Middle frontal gyrus (tissue), 1 donor: ENCODE results near the gene KDSR.
"Not testable (repeated sequence)": the region's sequence is repeated elsewhere in the genome, so short reads cannot be mapped to it uniquely, and the experiment has no call there.

ENCODE experiments used
- DNase-seq: peaks from one replicate; pipeline ENCODE4 v3.0.0-alpha.2; 2015; ENCODE audit warnings: low spot score; ENCODE audit errors: extremely low spot score

Gene KDSR

DNA sequence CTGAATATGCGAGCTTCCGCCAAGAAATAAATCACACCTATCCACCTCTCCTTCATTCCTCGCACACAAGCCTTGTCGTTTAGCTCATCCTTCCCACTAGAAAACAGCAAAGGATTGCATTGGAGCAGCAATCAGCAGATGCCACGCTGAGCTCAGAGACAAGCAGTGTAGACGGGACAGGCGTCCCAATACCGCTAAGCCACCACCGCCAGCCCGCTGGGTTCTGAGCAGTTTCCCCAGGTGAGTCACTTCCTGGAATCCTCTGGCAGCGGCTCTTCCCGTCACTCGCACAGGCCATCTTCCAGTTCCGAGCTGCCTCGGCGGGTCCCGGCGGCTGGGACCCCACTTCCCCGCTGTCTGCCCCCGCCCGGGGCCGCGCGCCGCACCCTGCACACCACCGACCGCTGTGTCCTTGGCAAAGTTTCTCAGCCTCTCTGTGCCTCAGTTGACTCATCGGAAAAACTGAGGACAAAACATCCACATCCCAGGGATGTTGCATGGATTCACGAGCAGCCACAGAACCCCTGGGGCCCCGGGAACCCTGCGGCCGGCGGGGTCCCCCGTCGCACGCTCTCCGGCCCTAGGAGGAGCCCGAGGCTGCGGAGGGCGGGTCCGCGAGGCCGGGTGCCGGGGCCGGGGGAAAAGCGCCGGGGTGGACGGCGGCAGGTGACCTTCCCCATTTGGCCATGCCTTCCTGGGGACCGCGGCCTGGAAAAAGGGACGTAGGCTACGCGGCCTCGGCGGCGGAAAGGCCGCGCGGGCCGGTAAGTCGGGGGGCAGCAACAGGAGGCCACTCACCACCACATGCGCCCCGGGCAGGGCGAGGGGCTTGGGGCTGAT, 573 bp downstream of the KDSR start:
- DNase-seq, result no peak

DNA sequence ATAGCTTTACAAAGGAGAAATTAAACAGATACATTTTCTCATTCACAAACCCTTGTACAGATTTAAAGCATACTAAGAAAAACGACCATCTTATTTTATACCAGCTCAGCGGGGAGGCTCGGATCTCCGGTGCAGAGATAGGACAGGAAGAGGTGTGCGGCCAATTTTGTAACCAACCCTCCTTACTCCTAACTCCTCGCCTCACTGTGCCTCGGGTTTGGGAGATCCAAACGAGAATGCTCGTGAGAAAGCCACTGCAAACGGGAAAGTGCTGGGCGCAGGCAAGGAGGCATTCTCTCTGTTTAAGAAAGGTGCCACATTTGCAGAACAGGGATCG, 1.2 kb downstream of the KDSR start:
- no peak for DNase-seq

DNA sequence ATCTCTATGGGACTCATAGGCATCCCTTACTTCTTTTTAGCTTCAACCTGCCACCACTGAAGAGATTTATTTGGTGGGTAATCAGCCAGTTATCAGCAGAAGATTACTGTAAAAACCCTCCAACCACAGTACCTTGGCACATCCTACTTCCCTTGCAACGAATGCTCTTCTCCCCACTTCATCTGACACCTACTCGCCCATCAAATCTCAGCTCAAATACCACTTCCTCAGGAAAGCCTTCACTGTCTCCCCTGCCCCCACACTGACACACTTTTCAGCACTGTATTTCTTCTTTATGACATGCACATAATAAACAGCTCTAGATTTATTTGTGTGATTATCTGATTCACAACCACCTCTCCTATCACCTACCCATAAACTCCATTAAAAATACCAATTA, 3.1 kb downstream of the KDSR start:
- DNase-seq, result no peak

DNA sequence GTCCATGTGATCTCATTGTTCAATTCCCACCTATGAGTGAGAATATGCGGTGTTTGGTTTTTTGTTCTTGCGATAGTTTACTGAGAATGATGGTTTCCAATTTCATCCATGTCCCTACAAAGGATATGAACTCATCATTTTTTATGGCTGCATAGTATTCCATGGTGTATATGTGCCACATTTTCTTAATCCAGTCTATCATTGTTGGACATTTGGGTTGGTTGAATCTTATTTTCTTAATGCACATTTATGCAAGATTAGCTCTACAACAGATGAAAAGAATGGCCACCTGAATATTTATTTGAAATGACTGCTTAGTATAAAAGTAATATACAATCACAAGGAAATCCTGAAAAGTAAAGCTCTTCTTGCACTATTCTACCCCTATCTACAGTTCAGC, 3.6 kb downstream of the KDSR start:
- not testable (repeated sequence) for DNase-seq

DNA sequence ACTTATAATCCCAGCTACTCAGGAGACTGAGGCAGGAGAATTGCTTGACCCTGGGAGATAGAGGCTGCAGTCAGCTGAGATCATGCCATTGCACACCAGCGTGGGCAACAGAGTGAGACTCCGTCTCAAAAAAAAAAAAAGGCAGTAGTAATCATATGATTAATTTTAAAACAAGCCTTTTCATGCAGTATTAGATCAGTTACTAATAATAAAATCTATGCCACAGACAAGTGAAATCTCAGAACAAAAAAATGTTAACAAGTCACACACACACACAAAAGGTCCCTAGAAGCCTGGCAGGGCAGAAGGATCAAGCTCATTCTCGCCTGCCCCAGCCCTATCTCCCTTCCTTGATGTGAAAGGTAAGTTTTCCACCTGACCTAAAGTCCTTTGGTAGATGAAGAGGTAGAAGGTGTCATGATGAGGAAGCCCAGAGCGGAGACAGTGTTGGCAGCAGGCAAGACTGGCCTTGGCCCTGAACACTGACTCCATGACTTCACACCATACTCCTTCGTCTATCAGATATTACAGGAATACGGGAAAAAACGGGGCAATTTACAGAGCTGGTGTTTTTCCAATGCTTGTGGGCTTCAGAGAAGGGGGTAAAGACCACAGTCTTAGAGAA, 10.6 kb downstream of the KDSR start:
- no peak for DNase-seq

DNA sequence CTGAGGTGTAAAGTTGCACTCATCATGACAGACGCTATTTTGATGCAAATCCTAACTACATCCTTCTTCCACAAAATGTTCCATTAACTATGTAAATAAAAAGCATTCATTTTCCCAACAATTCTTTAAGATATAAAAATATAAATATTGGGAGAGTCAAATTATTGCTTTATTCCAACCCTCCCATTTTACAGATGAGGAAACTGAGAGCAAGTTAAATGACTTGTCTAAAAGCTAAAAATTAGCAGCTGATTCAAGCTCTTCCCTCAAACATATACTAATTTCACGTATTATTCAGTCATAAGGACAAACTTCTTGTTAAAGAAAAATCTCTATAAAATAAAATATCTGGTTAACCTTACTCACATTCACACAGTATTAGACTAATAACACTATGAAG, 16.8 kb downstream of the KDSR start:
- no peak for DNase-seq

DNA sequence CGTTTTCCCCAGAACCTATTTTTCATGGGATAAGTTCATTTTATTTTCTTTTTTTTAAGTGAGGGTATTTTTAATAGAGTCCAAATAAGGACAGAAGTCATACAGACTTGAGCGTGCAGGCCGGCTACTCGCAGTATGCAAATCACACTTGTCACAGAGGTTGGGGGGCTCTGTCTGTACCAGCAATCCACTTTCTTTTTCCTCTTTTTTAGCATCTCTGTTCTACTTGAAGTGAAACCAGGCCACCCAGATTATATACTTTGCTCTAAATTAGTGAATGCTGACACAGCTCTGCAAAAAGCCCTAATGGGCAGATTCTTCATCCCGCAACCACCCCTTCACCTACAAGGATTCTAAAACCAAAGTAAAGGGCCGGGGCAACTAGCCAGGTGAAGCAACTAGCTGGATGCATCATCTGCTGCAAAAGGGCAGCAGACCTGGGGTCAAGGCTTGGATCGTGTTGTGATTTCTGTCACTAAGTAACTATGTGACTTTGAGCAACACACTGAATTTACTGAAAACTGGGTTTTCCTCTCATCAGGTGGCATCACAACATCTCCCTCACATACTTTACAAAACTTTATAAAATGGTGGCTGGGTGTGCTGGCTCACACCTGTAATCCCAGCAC, 18.4 kb downstream of the KDSR start:
- DNase-seq, result no peak

DNA sequence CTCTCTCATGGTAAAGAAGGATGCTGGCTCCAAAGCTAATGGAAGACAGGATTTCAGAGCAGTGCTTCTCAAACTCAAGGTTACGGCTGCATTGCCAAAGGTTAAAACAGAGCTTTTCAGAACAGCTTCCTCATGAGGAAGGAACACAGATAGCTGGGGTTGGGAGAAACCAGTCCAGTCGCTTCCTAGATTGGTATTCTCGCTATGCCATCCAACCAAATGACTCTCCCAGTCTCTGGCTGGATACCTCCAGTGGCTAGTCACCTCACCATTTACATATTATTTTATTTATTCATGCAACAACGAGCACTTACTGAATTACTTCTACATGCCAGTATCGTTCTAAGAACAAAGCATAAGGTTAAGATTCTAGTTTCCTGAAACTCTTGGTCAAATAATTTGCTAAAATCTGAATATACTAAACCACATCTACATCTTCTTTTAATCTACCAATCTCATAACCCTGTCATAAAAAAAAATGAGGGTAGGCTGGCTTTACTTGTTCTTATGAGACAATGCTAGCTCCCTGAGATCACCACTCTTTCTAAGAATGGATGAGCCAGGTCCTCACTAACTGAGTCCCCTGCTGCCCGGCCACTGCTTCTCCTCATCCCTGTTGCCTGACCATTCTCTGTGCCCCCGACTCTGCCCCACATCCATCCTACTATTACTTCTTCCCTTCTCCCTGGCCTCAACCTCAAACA, 20.4 kb downstream of the KDSR start:
- DNase-seq, result no peak

DNA sequence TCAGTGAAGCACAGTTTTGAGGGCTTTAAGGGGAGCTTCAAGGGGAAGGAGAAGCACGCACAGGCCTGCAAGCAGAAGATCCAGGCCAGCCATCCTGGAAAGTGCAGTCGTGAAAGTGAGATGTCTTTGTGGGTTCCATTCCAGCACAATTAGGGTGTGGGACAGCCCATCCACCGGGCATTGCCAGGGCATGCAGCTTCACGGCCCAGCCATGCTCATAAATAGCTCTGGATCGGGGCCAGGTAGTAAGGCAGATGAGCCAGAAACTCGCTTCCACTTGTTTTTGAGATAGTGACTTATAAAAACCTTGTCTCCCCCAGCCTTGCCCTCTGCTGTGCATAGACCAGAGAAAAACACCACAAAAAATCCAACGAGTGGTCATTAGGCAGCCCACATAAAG, 21.0 kb downstream of the KDSR start:
- no peak for DNase-seq

DNA sequence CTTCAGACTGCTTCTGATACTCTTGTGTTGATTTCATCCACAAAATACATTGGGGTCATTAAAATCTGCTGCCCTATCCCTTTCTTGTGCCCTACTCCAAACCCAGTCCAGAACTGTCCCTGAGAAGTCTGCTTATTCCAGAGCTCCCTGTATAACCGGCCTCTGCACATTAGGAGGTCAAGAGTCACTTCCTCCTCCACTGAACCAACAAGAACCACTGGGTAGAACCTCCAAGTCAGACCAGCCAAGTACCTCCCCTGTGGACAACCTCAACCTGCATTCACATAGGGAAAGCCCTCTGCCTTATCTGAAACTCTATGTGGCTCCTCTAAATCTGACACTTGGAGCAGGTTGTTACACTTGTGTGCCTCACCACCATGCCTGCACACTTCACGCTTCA, 22.1 kb downstream of the KDSR start:
- no peak for DNase-seq

DNA sequence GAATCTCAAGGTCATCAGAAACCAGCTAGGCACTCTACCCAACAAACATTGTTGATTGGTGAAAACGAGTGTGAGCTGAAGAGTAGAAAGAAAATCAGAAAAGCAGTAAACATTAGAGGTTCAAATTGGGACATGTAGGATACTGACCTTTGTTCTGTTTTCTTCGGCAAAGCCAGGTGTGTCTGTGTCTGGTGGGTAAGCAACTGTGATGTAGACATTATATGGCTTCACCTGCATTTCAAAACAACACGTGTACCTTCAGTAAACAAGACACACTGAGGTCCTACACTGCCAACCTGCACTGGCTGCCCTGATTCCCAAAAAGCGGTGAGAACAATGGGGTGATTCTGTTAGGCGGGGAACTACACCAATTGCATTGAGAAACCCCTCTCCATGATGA, 22.7 kb downstream of the KDSR start:
- no peak for DNase-seq

DNA sequence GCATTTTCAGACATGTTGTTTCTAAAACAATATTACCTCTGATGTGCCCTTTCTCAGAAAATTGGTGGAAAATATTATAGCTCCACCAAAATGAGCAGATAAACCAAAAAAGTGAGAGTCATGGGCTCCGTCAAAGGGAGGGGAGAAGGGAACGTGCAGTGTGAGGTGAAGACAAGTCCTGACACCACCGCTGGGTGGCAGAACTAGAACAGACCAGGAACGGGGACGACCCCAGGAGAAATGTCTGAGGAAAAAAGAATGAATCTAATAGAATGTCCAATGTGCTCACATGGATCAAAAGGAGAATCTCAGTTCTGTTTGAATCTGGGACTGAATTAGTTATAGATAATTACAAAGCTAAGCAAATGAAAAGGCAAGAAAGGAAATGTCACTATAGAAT, 24.8 kb downstream of the KDSR start:
- no peak for DNase-seq

DNA sequence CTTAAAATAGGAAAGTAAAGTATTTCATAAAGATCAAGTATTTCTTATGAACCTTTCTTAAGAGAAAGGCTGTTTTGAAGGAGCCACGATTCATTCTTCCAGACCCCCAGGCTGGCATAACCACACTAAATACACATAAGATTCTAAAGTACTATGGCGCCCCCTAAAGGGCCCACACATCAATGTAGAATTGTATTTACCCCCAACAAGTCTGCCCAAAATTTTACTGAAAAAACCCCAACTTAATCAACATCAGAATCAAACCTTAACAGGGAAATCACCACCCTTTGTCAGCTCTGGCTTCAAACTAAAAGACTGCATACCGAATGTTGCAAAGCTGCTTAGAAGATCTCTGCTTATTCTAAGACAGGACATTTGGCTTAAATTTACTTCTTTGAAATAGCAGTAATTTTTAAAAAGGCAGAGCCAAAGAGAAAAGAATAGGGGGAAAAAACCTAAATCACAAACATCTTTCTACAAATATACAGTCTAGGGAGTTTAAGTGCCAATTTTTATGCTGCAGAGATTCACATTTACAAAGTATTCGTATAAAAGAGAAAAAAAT, 27.0 kb downstream of the KDSR start:
- peak; percentile 37 for DNase-seq

DNA sequence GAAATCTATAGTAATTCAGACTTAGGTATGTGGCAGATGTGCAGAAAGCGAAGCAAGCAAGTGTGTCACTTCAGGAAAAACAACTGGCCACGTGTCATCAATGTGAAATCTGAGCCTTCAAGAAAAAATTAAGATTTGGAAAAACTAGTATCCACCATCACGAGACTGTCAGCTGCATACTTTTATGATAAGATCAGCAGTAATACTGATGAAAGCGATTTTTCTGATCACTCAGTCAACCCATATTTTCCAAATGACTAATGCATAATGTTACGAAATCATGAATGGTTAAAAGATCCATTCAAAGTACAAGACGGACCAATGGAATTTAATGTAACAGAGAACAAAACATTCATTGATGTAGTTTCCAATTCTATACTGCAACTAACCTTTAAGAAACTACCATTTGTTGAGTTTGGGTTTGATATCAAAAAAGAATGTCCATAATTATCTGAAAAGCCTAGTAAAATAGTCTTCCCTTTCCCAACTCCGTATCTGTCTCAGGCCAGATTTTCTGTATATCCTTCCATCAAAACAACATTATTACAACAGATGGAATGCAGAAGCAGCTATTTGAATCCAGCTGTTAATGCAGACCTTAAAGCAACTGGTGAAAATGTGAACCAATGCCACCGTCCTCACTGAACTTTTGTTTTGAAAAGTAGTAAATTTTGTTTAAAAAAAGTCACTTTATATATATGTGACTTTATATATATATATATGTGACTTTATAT, 30.5 kb downstream of the KDSR start:
- no peak for DNase-seq

DNA sequence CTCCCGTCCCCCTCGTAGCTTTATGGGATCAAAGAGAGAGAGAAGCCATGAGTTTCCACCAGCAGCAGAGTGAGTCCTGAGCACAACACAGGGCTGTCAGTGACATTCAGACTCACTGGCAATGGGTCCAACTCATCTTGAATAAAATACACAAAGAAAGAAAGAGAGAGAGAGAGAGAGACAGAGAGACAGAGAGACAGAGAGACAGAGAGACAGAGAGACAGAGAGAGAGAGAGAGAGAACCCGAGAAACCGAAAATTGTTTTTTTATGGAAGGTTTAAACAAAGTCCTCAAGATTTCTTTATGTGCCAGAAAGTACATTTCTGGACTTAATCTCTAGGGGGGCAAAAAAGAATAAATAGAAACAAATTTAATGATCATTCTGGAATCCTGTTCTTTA, 35.9 kb downstream of the KDSR start:
- DNase-seq, result no peak

DNA sequence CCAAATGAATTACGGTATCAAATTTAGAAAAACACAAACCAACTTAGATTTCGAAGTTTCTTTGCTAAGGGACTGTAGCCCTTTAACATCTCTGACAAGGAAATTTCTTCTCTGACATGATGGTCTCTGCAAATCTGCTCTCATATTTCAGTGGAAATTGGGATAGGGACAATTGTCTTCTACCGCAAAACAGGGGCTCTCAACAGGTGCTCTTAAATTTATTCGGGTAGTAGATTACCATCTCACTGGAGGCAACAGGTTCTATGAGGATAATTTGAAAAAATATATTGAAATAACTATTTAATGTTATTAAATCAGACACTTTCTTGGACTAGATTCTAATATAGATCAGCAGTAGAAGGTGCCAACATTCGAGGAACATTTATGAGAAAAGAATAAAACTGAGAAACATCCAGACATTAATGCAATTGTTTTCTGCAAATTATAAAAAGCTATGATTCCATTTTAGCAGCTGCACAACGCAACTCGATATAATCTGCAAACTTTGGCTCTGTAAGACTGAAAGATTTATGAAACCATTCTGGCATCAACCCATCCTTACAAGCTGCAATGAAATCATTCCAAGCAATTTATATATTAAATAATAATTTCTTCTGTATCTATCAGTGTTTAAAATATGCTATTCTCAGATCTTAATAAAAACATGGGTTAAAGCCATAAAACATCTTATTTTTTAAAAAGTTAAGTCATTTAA, 37.4 kb downstream of the KDSR start:
- no peak for DNase-seq

DNA sequence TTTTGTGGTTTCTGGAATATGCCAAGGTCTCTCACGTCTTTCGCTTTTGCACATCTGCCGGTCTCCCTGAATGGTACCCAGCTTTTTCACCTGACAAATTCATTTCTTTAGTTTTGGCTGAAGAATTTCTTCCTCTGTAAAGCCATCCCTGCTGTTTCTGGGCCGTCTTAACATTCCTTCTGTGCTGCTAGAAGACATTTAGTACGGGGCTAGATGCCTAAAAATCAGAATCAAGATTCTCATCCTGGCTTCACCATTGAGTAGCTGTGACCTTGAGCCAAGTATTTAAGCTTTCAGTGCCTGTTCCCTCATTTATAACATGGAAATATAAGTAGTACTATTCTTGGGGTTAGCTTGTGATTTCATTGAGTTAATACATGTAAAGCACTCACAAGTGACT, 41.0 kb downstream of the KDSR start:
- DNase-seq, result no peak

DNA sequence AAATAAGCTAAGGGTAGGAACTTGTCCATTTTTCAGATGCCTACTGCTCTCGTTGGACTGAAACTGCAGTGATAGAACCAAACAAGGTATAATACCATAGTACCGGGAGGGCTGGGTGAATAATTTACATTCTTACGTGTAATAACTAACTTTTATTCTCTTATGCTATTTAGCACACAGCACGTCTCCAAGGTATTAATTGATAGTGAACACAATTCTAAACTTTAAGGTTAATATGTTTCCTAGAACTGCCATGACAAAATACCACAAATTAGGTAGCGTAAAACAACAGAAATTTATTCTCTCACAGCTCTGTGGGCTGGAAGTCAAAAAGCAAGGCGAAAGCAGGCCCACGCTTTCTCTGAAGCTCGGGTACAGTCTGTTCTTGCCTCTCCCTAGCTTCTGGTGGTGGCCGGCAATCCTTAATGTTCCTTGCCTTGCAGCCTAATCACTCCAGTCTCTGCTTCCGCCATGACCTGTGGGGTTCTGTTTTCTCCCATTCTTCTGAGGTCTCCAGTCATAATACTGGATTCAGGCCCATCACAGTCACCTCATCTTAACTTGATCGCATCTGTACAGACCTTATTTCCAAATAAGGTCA, 41.8 kb downstream of the KDSR start:
- DNase-seq, result no peak

DNA sequence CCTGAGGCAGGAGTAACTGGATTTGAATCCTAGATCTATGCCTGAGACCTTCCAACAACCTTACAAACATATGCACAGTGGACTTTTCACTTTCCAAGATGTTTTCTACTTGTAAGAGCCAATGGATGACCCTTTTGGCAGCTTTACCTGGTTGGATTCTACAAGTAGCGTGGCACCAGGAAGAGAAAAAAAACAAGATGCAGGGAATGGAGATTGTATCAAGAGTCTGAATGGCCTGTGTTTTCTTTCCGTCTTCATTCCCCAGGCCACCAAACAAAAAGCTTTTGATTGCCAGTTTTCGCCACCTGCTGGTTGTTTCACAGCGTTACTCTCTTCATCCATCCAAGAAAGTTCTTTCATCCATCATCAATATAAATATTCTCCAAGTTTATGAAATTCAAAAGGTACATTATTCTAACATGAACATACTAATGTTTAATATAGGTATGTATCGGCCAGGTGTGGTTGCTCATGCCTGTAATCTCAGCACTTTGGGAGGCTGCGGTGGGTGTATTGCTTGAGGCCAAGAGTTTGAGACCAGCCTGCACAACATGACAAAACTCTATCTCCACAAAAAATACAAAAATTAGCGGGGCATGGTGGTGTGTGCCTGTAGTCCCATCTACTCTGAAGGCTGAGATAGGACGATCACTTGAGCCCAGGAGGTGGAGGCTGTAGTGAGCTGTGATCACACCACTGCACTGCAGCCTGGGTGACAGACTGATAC, 43.9 kb downstream of the KDSR start:
- DNase-seq, result peak; percentile 79
